ENCODE data around the gene TCEA3.

TCEA3 gene

GRCh38 chr1:23453455-23454000, 29.0 kb upstream of the TCEA3 start:
- Mint-ChIP-seq H3K27me3 (peaks cover 35% of the 10 kb centered on the region), H3K4me1 (ENCODE audit: low read depth) (no peaks in the 10 kb centered on the region), H3K27ac (no peak overlapping the region), H3K9me3 (no peaks in the 10 kb centered on the region), H3K36me3 (ENCODE audit: low read depth) (no peaks in the 10 kb centered on the region), H3K4me3 (no peak overlapping the region)
- intact Hi-C loops (cut with micrococcal nuclease), result no loop called here

GRCh38 chr1:23452011-23452411, 27.5 kb upstream of the TCEA3 start:
- no peaks in the 10 kb centered on the region for H3K4me1 Mint-ChIP-seq (ENCODE audit: low read depth)
- no peaks in the 10 kb centered on the region for H3K36me3 Mint-ChIP-seq (ENCODE audit: low read depth)
- H3K27me3 Mint-ChIP-seq, result peaks cover 32% of the 10 kb centered on the region
- H3K4me3 Mint-ChIP-seq, result no peak overlapping the region
- no peak overlapping the region for H3K27ac Mint-ChIP-seq
- no peaks in the 10 kb centered on the region for H3K9me3 Mint-ChIP-seq
- intact Hi-C loops (cut with micrococcal nuclease), result no loop called here

- Mint-ChIP-seq H3K4me3 (no peak overlapping the region), H3K27ac (no peak overlapping the region), H3K36me3 (ENCODE audit: low read depth) (no peaks in the 10 kb centered on the region), H3K9me3 (no peaks in the 10 kb centered on the region), H3K4me1 (ENCODE audit: low read depth) (no peaks in the 10 kb centered on the region), H3K27me3 (peaks cover 29% of the 10 kb centered on the region)
- intact Hi-C loops (cut with micrococcal nuclease), result no loop called here
Observed at GRCh38 chr1:23451441-23451840, 26.9 kb upstream of the TCEA3 start.

- Mint-ChIP-seq H3K36me3 (ENCODE audit: low read depth) (no peaks in the 10 kb centered on the region), H3K9me3 (no peaks in the 10 kb centered on the region), H3K4me1 (ENCODE audit: low read depth) (no peaks in the 10 kb centered on the region), H3K4me3 (no peak overlapping the region), H3K27ac (no peak overlapping the region), H3K27me3 (peaks cover 26% of the 10 kb centered on the region)
- intact Hi-C loops (cut with micrococcal nuclease), result no loop called here
Observed at GRCh38 chr1:23450894-23451293, 26.3 kb upstream of the TCEA3 start.

- Mint-ChIP-seq H3K27ac (no peak overlapping the region), H3K36me3 (ENCODE audit: low read depth) (no peaks in the 10 kb centered on the region), H3K9me3 (no peaks in the 10 kb centered on the region), H3K4me1 (ENCODE audit: low read depth) (peaks cover 9% of the 10 kb centered on the region), H3K27me3 (peaks cover 19% of the 10 kb centered on the region), H3K4me3 (no peak overlapping the region)
- intact Hi-C loops (cut with micrococcal nuclease), result no loop called here
Observed at GRCh38 chr1:23449958-23450357, 25.4 kb upstream of the TCEA3 start.

GRCh38 chr1:23449306-23449705, 24.8 kb upstream of the TCEA3 start:
- H3K9me3 Mint-ChIP-seq, result no peaks in the 10 kb centered on the region
- intact Hi-C loops (cut with micrococcal nuclease), result no loop called here
- peaks cover 12% of the 10 kb centered on the region for H3K4me1 Mint-ChIP-seq (ENCODE audit: low read depth)
- H3K27me3 Mint-ChIP-seq, result peaks cover 19% of the 10 kb centered on the region
- H3K36me3 Mint-ChIP-seq (ENCODE audit: low read depth), result no peaks in the 10 kb centered on the region
- no peak overlapping the region for H3K27ac Mint-ChIP-seq
- no peak overlapping the region for H3K4me3 Mint-ChIP-seq

GRCh38 chr1:23448846-23449245, 24.3 kb upstream of the TCEA3 start:
- Mint-ChIP-seq H3K27ac (no peak overlapping the region), H3K36me3 (ENCODE audit: low read depth) (no peaks in the 10 kb centered on the region), H3K4me3 (no peak overlapping the region), H3K27me3 (peaks cover 19% of the 10 kb centered on the region), H3K4me1 (ENCODE audit: low read depth) (peaks cover 17% of the 10 kb centered on the region), H3K9me3 (no peaks in the 10 kb centered on the region)
- intact Hi-C loops (cut with micrococcal nuclease), result no loop called here

- H3K4me3 Mint-ChIP-seq, result no peak overlapping the region
- no peaks in the 10 kb centered on the region for H3K36me3 Mint-ChIP-seq (ENCODE audit: low read depth)
- intact Hi-C loops (cut with micrococcal nuclease), result no loop called here
- peaks cover 32% of the 10 kb centered on the region for H3K4me1 Mint-ChIP-seq (ENCODE audit: low read depth)
- H3K27ac Mint-ChIP-seq, result no peak overlapping the region
- no peaks in the 10 kb centered on the region for H3K9me3 Mint-ChIP-seq
- peaks cover 14% of the 10 kb centered on the region for H3K27me3 Mint-ChIP-seq
Observed at GRCh38 chr1:23446661-23447310, 22.2 kb upstream of the TCEA3 start.

- Mint-ChIP-seq H3K4me3 (no peak overlapping the region), H3K9me3 (no peaks in the 10 kb centered on the region), H3K4me1 (ENCODE audit: low read depth) (peaks cover 32% of the 10 kb centered on the region), H3K27me3 (peaks cover 17% of the 10 kb centered on the region), H3K36me3 (ENCODE audit: low read depth) (no peaks in the 10 kb centered on the region), H3K27ac (no peak overlapping the region)
- intact Hi-C loops (cut with micrococcal nuclease), result no loop called here
Observed at GRCh38 chr1:23444596-23445390, 20.2 kb upstream of the TCEA3 start.

- no peak overlapping the region for H3K27ac Mint-ChIP-seq
- H3K27me3 Mint-ChIP-seq, result peaks cover 17% of the 10 kb centered on the region
- intact Hi-C loops (cut with micrococcal nuclease), result no loop called here
- peaks cover 32% of the 10 kb centered on the region for H3K4me1 Mint-ChIP-seq (ENCODE audit: low read depth)
- no peaks in the 10 kb centered on the region for H3K36me3 Mint-ChIP-seq (ENCODE audit: low read depth)
- no peak overlapping the region for H3K4me3 Mint-ChIP-seq
- no peaks in the 10 kb centered on the region for H3K9me3 Mint-ChIP-seq
Observed at GRCh38 chr1:23444104-23444533, 19.6 kb upstream of the TCEA3 start.

GRCh38 chr1:23442751-23443150, 18.2 kb upstream of the TCEA3 start:
- Mint-ChIP-seq H3K27ac (no peak overlapping the region), H3K27me3 (peaks cover 22% of the 10 kb centered on the region), H3K4me1 (ENCODE audit: low read depth) (peaks cover 32% of the 10 kb centered on the region), H3K9me3 (no peaks in the 10 kb centered on the region), H3K4me3 (no peak overlapping the region), H3K36me3 (ENCODE audit: low read depth) (no peaks in the 10 kb centered on the region)
- intact Hi-C loops (cut with micrococcal nuclease), result no loop called here

- no peaks in the 10 kb centered on the region for H3K9me3 Mint-ChIP-seq
- intact Hi-C loops (cut with micrococcal nuclease), result no loop called here
- H3K4me1 Mint-ChIP-seq (ENCODE audit: low read depth), result peaks cover 35% of the 10 kb centered on the region
- no peak overlapping the region for H3K4me3 Mint-ChIP-seq
- no peak overlapping the region for H3K27ac Mint-ChIP-seq
- H3K36me3 Mint-ChIP-seq (ENCODE audit: low read depth), result no peaks in the 10 kb centered on the region
- H3K27me3 Mint-ChIP-seq, result peaks cover 33% of the 10 kb centered on the region
Observed at GRCh38 chr1:23441446-23442148, 17.0 kb upstream of the TCEA3 start.

- Mint-ChIP-seq H3K27me3 (peaks cover 56% of the 10 kb centered on the region), H3K9me3 (no peaks in the 10 kb centered on the region), H3K36me3 (ENCODE audit: low read depth) (no peaks in the 10 kb centered on the region), H3K4me1 (ENCODE audit: low read depth) (peaks cover 19% of the 10 kb centered on the region), H3K4me3 (no peak overlapping the region), H3K27ac (no peak overlapping the region)
- intact Hi-C loops (cut with micrococcal nuclease), result no loop called here
Observed at GRCh38 chr1:23438545-23438944, 14.0 kb upstream of the TCEA3 start.

GRCh38 chr1:23437355-23437664, 12.8 kb upstream of the TCEA3 start:
- H3K4me1 Mint-ChIP-seq (ENCODE audit: low read depth), result peaks cover 7% of the 10 kb centered on the region

More at GRCh38 chr1:23437355-23437664, 12.8 kb upstream of the TCEA3 start:
- intact Hi-C loops (cut with micrococcal nuclease), result no loop called here
- Mint-ChIP-seq H3K27me3 (peaks cover 60% of the 10 kb centered on the region), H3K9me3 (no peaks in the 10 kb centered on the region), H3K27ac (no peak overlapping the region), H3K4me3 (no peak overlapping the region), H3K36me3 (ENCODE audit: low read depth) (no peaks in the 10 kb centered on the region)
